Amniotic stem cell (primary cell): ENCODE data around the gene CD86.

Experiments used
- DNase-seq: peaks from one replicate; lab custom pipeline; 2025; lab: John Stamatoyannopoulos, UW

The CD86 gene

GRCh38 chr3:122060040-122060698 is 5.0 kb downstream of the CD86 start:
- DNase-seq: no peak

GRCh38 chr3:122063908-122064307 is 8.7 kb downstream of the CD86 start:
- no peak for DNase-seq

DNA sequence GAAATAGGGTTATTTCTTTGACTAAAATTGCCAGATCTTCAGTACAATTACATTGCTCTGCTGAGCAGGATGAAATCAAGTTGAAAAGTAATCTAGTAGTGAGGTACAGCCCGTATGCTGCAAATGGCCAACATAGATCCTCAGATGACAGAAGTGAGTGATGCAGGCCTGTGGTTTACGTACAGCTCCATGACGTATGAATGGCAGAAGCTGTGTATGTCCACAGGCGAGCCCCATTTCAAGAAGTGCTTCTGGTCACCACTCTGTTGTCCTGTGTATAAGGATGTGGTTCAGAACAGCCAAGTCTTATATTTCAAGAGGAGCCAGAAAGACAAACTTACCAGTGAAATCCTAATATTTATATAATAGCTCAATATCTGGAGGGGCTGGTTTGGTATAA is 9.2 kb downstream of the CD86 start:
- no peak for DNase-seq

DNA sequence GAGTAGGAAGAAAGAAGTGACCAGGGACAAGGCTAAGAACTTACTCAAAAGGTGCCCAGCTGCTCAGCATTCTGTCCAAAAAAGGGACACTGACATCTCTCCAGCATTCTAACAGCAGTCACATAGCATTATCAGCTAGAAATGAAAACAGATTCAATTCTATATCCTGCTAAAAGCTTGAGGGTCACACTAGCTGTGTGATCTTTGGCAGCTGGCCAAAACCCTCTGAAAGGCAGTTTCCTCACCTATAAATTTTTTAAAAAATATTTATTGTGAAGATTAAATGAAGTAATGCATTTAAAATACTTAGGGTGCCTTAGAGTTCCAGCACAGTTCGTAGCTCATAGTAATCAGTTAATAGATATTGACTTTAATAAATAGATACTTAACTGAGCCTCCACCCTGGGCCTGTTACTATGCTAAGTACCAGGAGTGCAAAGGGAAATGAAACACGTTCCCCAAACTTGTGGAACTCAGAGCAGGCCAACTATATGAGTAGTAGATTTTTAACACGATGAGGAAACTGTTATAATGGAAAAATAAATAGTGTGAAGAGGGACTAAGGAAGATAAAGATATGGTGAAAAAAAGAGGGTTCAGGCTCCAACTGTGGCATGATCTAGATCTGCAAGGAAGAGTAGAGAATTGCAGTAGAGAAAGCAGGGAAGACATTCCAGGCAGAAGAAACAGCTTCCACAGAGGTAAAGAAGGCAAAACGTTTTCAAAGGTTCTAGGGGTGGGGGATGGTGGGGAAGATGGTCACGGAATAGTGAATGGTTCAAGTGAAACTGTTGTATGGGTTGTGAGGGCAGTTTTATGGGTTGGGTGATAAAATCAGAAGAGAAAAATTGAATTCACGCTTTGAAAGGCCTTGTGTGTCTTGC is 11.4 kb downstream of the CD86 start:
- no peak for DNase-seq

DNA sequence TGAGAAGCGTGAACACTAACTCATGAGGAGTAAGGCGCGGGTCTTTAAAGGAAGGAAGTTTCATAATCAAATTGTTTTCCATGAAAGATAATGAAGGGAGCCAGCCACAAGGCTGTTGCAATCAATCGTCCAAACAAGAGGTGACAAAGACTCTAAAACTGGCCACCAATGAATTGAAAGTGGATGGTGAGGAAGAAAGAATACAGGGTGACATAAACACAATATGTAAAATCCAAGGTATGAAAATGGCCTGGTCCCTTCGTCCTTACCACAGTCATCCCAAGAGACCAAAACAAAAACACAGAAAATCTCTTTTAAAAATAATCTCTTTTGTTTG is 12.0 kb downstream of the CD86 start:
- DNase-seq: no peak

DNA sequence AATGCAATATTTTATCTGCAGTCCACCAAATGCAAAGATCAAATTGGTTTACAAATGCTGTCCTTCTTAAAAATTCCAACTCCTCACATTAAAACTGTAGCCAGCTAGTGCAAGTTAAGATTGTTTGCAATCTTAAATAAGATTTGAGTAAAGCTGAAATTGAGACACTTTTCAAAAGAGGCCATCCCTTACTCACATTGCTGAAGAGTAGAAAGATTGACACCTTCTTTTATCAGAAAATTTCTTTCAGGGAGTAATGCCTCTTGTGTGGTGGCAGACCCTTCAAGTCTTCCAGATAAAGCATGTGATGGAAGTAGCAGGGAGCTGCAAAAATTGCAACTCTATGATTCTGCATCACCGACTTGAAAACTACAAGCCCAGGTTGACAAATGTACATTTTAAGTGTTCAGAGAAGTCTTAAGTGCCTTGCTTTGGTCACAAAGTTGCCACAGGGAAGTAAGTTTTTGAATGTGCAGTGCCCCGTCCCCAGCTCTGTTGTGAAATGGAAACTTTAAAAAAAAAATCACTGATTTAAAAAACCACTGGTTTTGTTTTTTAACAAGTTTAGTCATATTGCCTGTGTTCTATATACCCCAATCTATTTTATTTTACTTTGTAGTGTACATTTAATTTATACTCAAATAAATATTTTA is 12.6 kb downstream of the CD86 start:
- DNase-seq: no peak

DNA sequence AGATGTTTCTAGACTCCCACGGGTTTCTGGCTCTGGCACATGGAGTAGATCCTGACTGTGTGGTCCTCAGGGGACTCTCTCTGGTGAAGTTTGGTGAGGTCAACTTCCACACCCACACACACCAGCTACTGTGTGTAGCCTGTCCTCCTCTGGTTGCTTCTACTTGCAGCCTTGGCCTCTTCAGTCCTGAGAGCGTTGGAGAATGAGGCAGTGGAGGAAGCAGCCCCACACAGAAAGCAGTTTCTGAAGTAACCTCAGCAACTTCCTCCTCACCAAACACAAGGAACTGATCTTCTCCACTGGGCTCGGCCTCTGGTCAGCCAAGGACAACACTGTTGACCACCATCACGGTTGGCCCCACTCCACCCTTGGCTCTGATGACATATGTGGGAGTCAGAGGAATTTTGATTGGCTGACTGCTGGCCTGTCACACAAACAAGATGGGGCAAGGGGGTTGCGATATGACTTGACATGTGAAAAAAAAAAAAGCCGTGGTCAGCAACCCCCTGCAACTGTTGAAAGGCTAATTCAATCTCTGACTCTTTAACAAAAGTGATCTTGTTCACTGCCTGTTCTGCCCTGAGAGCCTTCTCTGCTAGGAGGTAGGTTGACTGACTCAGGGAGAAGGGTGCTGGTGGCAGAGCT is 19.6 kb downstream of the CD86 start:
- no peak for DNase-seq

- no peak for DNase-seq
These were observed 21.5 kb downstream of the CD86 start for GRCh38 chr3:122076491-122077292.

DNA sequence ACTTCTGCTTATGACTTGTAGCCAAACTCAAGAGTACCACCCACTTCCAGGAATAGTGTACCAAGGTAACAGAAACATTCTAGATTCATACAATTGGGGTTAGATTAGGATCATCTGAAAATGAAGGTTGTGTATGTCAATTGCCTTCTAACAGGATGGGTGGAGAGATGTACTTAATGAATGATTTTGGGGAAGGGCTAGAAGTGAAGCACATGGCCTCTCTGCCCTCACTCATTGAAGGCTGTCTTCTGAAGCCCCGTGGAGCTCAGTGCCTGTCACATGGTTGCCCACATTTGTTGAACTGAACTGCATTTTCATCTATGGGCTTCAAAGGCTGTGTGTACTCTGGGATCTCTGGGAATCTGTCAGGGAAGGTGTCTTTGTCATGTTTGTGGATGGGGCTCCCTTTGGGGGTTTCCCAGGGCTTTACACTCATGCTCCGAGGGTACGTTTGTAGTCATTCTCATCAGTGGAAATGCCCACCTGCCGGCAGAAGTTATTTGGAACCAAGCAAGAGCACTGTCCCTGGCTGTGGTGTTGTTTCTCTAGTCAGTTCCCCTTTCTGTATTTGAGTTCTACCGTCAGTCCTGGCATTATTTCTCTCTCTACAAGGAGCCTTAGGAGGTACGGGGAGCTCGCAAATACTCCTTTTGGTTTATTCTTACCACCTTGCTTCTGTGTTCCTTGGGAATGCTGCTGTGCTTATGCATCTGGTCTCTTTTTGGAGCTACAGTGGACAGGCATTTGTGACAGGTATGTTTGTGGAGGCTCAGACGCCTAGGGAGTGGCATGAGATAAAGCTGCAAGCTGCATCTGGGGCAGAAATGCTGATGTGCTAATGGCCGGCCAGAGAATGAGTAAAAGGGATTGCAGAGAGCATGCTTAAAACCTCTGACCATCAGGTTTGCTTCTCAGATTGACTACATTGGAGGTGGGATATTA is 22.4 kb downstream of the CD86 start:
- DNase-seq: no peak

- DNase-seq: no peak
These were observed 23.2 kb downstream of the CD86 start for GRCh38 chr3:122078235-122078935.

GRCh38 chr3:122079524-122080206 is 24.5 kb downstream of the CD86 start:
- DNase-seq: no peak

DNA sequence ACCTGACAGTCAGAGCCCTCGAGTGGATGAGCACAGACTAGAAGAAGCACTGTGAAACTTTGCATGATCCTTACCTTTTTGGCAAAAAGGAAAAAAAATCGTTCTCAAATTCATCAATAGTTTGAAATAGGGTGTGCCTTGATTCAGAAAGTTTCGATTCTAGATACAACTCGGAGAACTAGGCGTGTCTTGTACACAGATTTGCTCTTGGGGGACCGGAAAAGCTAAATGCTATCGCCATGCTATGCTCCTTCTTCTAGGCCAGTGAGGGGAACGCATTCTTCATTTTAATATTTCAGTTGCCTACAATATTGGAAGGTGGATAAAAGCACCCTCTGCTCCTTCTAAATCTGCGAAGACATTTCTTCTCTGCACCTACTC is 25.0 kb downstream of the CD86 start:
- no peak for DNase-seq

- DNase-seq: no peak
These were observed 26.5 kb downstream of the CD86 start for GRCh38 chr3:122081543-122082247.

DNA sequence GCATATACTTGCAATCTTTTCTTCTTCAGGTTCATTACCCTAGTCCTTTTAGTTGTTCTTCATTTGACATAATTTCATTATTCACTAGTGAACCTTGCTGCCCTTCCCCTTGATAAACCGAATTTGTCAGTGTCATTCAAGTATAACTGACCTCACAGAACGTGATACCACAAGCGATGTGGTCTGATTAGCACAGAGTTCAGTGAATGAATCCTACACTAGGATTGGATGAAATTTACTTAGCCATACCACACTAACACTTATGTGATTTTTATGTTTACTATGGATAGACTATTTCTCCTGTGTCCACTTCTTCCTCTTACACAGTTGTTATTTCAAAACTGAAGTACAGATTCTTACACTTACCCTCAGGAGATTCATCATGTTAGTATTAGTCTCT is 27.2 kb downstream of the CD86 start:
- no peak for DNase-seq

DNA sequence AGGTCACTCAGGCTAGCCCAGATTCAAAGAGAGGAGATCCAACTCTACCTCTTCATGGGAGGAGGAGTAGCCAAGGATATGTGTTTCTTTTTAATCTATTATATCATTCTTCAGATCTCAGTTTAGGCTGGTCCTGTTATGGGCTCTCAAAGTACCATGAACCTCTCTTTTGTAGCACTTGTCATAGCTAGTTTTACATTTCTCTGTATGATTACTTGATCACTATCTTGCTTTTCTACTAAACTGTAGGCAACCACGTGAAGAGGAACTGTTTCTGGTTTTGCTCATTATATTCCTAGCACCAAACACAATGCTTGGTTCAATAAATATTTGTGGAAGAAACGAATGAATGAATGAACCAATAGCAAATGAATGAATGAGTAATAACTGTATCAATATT is 29.6 kb downstream of the CD86 start:
- DNase-seq: no peak

- DNase-seq: no peak
These were observed 30.5 kb downstream of the CD86 start for GRCh38 chr3:122085673-122086072.

GRCh38 chr3:122088531-122088930 is 33.4 kb downstream of the CD86 start:
- DNase-seq: no peak

DNA sequence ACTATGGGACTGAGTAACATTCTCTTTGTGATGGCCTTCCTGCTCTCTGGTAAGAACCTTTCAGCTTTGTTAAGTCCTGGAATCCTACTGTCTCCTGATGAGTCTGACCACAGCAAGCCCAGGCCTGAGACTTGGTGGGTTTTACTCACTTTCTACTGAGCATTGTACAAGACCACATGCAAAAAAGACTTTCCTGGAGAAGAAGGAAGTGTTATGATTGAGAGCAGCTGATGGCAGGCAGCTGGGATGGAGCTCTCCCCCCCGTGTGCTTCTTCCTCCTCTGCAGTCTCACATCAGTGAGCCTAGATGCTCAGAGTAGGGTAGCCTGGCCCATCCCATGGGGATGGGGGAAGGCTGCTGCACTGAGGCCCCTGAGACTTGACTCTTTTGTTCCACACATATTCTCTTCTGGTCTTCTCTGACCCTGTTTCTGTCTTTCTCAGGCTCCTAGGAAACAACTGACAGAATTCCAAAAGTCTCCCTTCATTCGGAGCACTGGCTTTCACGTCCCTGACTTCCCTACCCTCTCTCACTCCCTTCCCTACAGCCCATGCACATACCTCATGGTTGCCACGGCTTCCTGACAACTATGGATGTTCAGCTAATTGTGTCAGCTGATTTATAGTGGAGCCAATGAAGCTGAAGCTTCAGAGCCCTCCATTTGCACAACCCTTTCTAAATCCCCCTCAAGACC is 36.6 kb downstream of the CD86 start:
- DNase-seq: no peak
